BJ (cell line): ENCODE data around the gene PRRC2A. TPM values are rescaled to one million over a fixed set of nuclear protein-coding genes. Genes with fewer than 3 reads are reported as not detected.

ENCODE experiments used
- CTCF ChIA-PET: fragments of 350-600 bp; formaldehyde crosslinking; extraction: SDS; loops from one replicate; lab custom pipeline; 2021; ENCODE audit warnings: antibody characterized with exemption, inconsistent platforms; lab: Yijun Ruan, JAX
- POLR2A ChIA-PET: fragments of 300-600 bp; sonication (Branson Sonifier 250); formaldehyde crosslinking; extraction: SDS; loops from one replicate; lab custom pipeline; 2021; ENCODE audit warnings: antibody characterized with exemption; lab: Charles Lee
- DNase-seq: peaks from one replicate; pipeline ENCODE4 v3.0.0-alpha.2; 2011; ENCODE audit warnings: low read depth
- H3K27me3 ChIP-seq: 2 replicates; pipeline ENCODE4 v1.6.0; 2011; ENCODE audit warnings: low read length; ENCODE audit not compliant: control insufficient read depth, insufficient read depth
- H3K36me3 ChIP-seq: 2 replicates; pipeline ENCODE4 v1.5.1; 2011; ENCODE audit warnings: low read length; ENCODE audit not compliant: control insufficient read depth, insufficient read depth
- H3K4me3 ChIP-seq: 2 replicates; pipeline ENCODE4 v1.5.1; 2011; ENCODE audit warnings: low read depth, mild to moderate bottlenecking, control low read depth, low read length
- CTCF ChIP-seq: IDR thresholded peaks from 2 replicates; pipeline ENCODE4 v1.5.1; 2011; ENCODE audit warnings: low read depth, mild to moderate bottlenecking, control low read depth, inconsistent platforms, low read length, moderate library complexity; ENCODE audit not compliant: insufficient read depth
- polyA plus RNA-seq: library from polyadenylated mRNA; depleted of rRNA; stranded (reverse); fragments of >200 nt; gene quantifications from 2 replicates; pipeline ENCODE4 v1.2.3, GENCODE V29; 2011

PRRC2A gene
- polyA plus RNA-seq, 1 experiment, result 47.3 TPM

GRCh38 chr6:31631681-31632278 is 11.3 kb downstream of the PRRC2A start:
- no peak for DNase-seq
- ChIA-PET CTCF (interaction anchor here (1.1 kb wide), 1 partner anchor 85 kb away, joined by 3 read pairs; the partner anchor contains the start of gene NFKBIL1), POLR2A (no interaction called here)
- H3K36me3 ChIP-seq, result peaks cover 76% of the 10 kb centered on the region
- TF ChIP-seq CTCF, result no peak
- H3K27me3 ChIP-seq, result no peaks in the 10 kb centered on the region
- H3K4me3 ChIP-seq, result no peak overlapping the region

- ChIA-PET POLR2A (no interaction called here), CTCF (interaction anchor here (1.1 kb wide), 1 partner anchor 85 kb away, joined by 3 read pairs; the partner anchor contains the start of gene NFKBIL1)
- Histone ChIP-seq H3K4me3 (no peak overlapping the region), H3K27me3 (no peaks in the 10 kb centered on the region), H3K36me3 (peaks cover 75% of the 10 kb centered on the region)
- no peak for TF ChIP-seq CTCF
- no peak for DNase-seq
Measured at GRCh38 chr6:31632279-31632946, 11.9 kb downstream of the PRRC2A start.

- ChIA-PET CTCF (interaction anchor here (1.1 kb wide), 1 partner anchor 11 kb away, joined by 6 read pairs; no protein-coding TSS in a partner anchor), POLR2A (no interaction called here)
- DNase-seq, result no peak
- TF ChIP-seq CTCF, result no peak
- Histone ChIP-seq H3K27me3 (no peaks in the 10 kb centered on the region), H3K36me3 (peaks cover 68% of the 10 kb centered on the region), H3K4me3 (no peak overlapping the region)
Measured at GRCh38 chr6:31633447-31633846, 12.9 kb downstream of the PRRC2A start.

GRCh38 chr6:31634131-31634530 is 13.6 kb downstream of the PRRC2A start:
- DNase-seq, result no peak

More at GRCh38 chr6:31634131-31634530, 13.6 kb downstream of the PRRC2A start:
- POLR2A ChIA-PET, result no interaction called here
- Histone ChIP-seq H3K27me3 (no peaks in the 10 kb centered on the region), H3K4me3 (no peak overlapping the region), H3K36me3 (peaks cover 66% of the 10 kb centered on the region)
- no peak for TF ChIP-seq CTCF
- CTCF ChIA-PET, result interaction anchor here (1.1 kb wide), 1 partner anchor 12 kb away, joined by 6 read pairs; no protein-coding TSS in a partner anchor
